Panc1 (cell line): Measurements from ENCODE around the gene BMAL1. TPM values are rescaled to one million over a fixed set of nuclear protein-coding genes. Genes with fewer than 3 reads are reported as not detected.
A peak's percentile ranks its signal among the peaks of the same experiment; 100 is the strongest.

Experiments used
- ATAC-seq: fragments of 200-7000 bp; cut with Tn5 transposase; 2 replicates; pipeline ENCODE4 v1.9.1; 2020; ENCODE audit warnings: mild to moderate bottlenecking, moderate library complexity
- BruUV-seq: library from RNA; stranded (reverse); fragments of 400-500 nt; replicated peaks from 2 replicates; lab custom pipeline; 2021; lab: Mats Ljungman, UMichigan
- CTCF ChIA-PET: fragments of 300-600 bp; sonication (Branson Sonifier 250); formaldehyde crosslinking; loops from one replicate; lab custom pipeline; 2022; ENCODE audit warnings: antibody characterized with exemption; lab: Charles Lee
- POLR2A ChIA-PET: fragments of 300-600 bp; sonication (Branson Sonifier 250); formaldehyde crosslinking; loops from one replicate; lab custom pipeline; 2022; ENCODE audit warnings: antibody characterized with exemption; lab: Charles Lee
- DNase-seq: peaks from one replicate; pipeline ENCODE4 v3.0.0-alpha.2; 2010; ENCODE audit warnings: low read depth, low spot score
- H3K27ac ChIP-seq: 2 replicates; pipeline ENCODE4 v1.5.1; 2011; ENCODE audit warnings: mild to moderate bottlenecking, low read length, inconsistent platforms
- H3K27me3 ChIP-seq: fragments of 200-500 bp; sonication (Bioruptor generic); 2 replicates; pipeline ENCODE4 v1.6.0; 2014; ENCODE audit warnings: low read length, inconsistent platforms; ENCODE audit not compliant: control insufficient read depth, insufficient read depth
- H3K36me3 ChIP-seq: fragments of 200-500 bp; sonication (Bioruptor generic); 2 replicates; pipeline ENCODE4 v1.5.1; 2014; ENCODE audit warnings: inconsistent platforms, mild to moderate bottlenecking, low read length, moderate library complexity; ENCODE audit not compliant: control insufficient read depth, insufficient read depth
- H3K4me1 ChIP-seq: 2 replicates; pipeline ENCODE4 v1.5.1; 2011; ENCODE audit warnings: inconsistent platforms, mild to moderate bottlenecking, low read length, moderate library complexity; ENCODE audit not compliant: control insufficient read depth, insufficient read depth
- H3K4me3 ChIP-seq, 2 experiments: 2 replicates each; pipeline ENCODE4 v1.5.1; 2011 to 2012; ENCODE audit warnings: low read depth in 2 of 2, low read length in 2 of 2, mild to moderate bottlenecking in 2 of 2, inconsistent platforms in 1 of 2, moderate library complexity in 1 of 2
- H3K9me3 ChIP-seq: fragments of 200-500 bp; sonication (Bioruptor generic); 2 replicates; pipeline ENCODE4 v1.5.1; 2014; ENCODE audit warnings: low read depth, mild to moderate bottlenecking, inconsistent platforms, low read length, moderate library complexity; ENCODE audit not compliant: control insufficient read depth, insufficient read depth
- POLR2AphosphoS5 ChIP-seq: IDR thresholded peaks from 2 replicates; pipeline ENCODE4 v1.6.1; 2012; ENCODE audit warnings: mild to moderate bottlenecking, low read depth, low read length, moderate library complexity
- SIN3A ChIP-seq: IDR thresholded peaks from 2 replicates; pipeline ENCODE4 v1.6.1; 2012; ENCODE audit warnings: low read depth, mild to moderate bottlenecking, low read length, moderate library complexity, borderline replicate concordance; ENCODE audit not compliant: insufficient read depth
- TCF7L2 ChIP-seq: IDR thresholded peaks from 2 replicates; pipeline ENCODE4 v1.6.1; 2011; ENCODE audit warnings: mild to moderate bottlenecking, low read depth, low read length, inconsistent platforms
- in situ Hi-C: cut with HindIII; loops from 2 replicates; pipeline ENCODE4 v1.10.0; 2016; ENCODE audit warnings: low sequenced_read_pairs, low pct_unique_long_range_greater_than_20kb
- intact Hi-C: fragments of 100-400 bp; cut with micrococcal nuclease; formaldehyde crosslinking; loops from one replicate; pipeline ENCODE4 v1.10.0; 2022; ENCODE audit not compliant: unreplicated experiment
- total RNA-seq: library from RNA; stranded (reverse); gene quantifications from one replicate; pipeline ENCODE4 v1.2.1, GENCODE V29; 2021; ENCODE audit not compliant: unreplicated experiment
- TF ChIP-seq, protein P1 (sequence below): fragments of 450-650 bp; IDR thresholded peaks from 2 replicates; pipeline ENCODE4 v1.5.1; 2017; ENCODE audit warnings: mild to moderate bottlenecking
- TF ChIP-seq, protein P2 (sequence below), 2 experiments: IDR thresholded peaks; 2 replicates each; pipeline ENCODE4 v1.6.1; 2011 to 2012; ENCODE audit warnings: low read depth in 2 of 2, control low read depth in 1 of 2, low read length in 1 of 2, mild to moderate bottlenecking in 1 of 2, moderate library complexity in 1 of 2; ENCODE audit not compliant: insufficient read depth in 1 of 2

The BMAL1 gene
- total RNA-seq, 1 experiment from 2014 or later, result 9.3 TPM

DNA sequence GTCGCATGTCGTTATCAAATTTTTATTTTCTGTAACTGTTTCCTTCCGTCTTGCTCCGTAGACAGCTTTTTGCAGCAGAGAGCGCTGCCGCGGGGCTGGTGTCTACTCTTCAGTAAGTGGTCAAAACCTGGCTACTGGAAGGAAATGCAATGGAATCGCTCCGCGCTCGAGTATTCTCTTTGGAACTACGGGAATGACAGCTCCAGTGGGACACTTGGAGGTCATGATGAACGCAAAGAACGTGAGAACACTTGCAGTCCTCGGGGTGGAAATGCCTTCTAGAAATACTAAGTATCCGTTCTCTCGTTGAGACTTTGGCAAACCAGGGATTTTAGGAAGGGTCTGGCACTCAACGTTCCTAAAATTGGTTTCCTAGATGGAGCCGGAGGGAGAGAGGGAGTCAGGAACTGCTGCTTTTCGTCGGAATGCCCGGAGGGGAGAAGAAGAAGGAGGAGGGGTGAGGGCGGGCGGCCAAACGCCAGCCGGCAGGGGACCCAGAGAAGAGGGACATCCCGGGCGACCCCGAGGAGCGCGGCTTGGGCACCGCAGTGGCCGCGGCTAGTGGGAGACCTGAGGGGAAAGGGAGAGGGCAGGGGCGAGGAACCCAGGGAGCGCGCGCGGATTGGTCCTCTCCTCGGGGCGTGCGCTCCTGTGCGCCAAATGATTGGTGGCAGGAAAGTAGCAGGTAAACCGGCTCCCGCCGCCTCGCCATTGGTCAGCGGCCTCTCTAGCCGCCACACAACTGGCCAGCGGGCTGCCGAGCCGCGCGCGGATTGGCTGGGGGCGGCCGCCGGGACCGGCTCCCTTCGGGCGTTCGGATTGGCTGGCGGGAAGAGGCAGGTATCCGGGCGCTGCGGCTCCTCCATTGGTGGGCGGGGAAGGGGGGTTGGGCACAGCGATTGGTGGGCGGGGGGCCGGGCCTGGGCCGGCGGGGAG is 490 bp upstream of the BMAL1 start:
- peaks cover 5% of the 10 kb centered on the region for H3K4me1 ChIP-seq
- intact Hi-C loops, result no loop called here
- H3K27me3 ChIP-seq, result peaks cover 45% of the 10 kb centered on the region
- TF ChIP-seq SIN3A, result no peak; the same call in 1 of the 2 replicates
- TF ChIP-seq POLR2AphosphoS5, result no peak
- TF ChIP-seq, protein P1, sequence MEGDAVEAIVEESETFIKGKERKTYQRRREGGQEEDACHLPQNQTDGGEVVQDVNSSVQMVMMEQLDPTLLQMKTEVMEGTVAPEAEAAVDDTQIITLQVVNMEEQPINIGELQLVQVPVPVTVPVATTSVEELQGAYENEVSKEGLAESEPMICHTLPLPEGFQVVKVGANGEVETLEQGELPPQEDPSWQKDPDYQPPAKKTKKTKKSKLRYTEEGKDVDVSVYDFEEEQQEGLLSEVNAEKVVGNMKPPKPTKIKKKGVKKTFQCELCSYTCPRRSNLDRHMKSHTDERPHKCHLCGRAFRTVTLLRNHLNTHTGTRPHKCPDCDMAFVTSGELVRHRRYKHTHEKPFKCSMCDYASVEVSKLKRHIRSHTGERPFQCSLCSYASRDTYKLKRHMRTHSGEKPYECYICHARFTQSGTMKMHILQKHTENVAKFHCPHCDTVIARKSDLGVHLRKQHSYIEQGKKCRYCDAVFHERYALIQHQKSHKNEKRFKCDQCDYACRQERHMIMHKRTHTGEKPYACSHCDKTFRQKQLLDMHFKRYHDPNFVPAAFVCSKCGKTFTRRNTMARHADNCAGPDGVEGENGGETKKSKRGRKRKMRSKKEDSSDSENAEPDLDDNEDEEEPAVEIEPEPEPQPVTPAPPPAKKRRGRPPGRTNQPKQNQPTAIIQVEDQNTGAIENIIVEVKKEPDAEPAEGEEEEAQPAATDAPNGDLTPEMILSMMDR, result no peak
- no peak for TF ChIP-seq TCF7L2
- TF ChIP-seq, protein P2, sequence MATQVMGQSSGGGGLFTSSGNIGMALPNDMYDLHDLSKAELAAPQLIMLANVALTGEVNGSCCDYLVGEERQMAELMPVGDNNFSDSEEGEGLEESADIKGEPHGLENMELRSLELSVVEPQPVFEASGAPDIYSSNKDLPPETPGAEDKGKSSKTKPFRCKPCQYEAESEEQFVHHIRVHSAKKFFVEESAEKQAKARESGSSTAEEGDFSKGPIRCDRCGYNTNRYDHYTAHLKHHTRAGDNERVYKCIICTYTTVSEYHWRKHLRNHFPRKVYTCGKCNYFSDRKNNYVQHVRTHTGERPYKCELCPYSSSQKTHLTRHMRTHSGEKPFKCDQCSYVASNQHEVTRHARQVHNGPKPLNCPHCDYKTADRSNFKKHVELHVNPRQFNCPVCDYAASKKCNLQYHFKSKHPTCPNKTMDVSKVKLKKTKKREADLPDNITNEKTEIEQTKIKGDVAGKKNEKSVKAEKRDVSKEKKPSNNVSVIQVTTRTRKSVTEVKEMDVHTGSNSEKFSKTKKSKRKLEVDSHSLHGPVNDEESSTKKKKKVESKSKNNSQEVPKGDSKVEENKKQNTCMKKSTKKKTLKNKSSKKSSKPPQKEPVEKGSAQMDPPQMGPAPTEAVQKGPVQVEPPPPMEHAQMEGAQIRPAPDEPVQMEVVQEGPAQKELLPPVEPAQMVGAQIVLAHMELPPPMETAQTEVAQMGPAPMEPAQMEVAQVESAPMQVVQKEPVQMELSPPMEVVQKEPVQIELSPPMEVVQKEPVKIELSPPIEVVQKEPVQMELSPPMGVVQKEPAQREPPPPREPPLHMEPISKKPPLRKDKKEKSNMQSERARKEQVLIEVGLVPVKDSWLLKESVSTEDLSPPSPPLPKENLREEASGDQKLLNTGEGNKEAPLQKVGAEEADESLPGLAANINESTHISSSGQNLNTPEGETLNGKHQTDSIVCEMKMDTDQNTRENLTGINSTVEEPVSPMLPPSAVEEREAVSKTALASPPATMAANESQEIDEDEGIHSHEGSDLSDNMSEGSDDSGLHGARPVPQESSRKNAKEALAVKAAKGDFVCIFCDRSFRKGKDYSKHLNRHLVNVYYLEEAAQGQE (IDR thresholded peaks at IDR 0.05; ENCODE audit: insufficient read depth in 1 of 2, low read depth in 2 of 2, low read length in 1 of 2), result no peak
- DNase-seq, result peak; percentile 64
- in situ Hi-C loops, result no loop called here
- H3K27ac ChIP-seq, result 0 out of 2 replicates have a peak overlapping the region, but pooled peaks have one; percentile 71
- ATAC-seq, result peak; percentile 98
- no TSS peak for BruUV-seq
- ChIA-PET POLR2A (no interaction called here), CTCF (no interaction called here)
- H3K36me3 ChIP-seq, result no peaks in the 10 kb centered on the region; the same call in 1 of the 2 replicates
- no peaks in the 10 kb centered on the region for H3K9me3 ChIP-seq
- H3K4me3 ChIP-seq, result peak overlapping the region; percentile 80 to 94

DNA sequence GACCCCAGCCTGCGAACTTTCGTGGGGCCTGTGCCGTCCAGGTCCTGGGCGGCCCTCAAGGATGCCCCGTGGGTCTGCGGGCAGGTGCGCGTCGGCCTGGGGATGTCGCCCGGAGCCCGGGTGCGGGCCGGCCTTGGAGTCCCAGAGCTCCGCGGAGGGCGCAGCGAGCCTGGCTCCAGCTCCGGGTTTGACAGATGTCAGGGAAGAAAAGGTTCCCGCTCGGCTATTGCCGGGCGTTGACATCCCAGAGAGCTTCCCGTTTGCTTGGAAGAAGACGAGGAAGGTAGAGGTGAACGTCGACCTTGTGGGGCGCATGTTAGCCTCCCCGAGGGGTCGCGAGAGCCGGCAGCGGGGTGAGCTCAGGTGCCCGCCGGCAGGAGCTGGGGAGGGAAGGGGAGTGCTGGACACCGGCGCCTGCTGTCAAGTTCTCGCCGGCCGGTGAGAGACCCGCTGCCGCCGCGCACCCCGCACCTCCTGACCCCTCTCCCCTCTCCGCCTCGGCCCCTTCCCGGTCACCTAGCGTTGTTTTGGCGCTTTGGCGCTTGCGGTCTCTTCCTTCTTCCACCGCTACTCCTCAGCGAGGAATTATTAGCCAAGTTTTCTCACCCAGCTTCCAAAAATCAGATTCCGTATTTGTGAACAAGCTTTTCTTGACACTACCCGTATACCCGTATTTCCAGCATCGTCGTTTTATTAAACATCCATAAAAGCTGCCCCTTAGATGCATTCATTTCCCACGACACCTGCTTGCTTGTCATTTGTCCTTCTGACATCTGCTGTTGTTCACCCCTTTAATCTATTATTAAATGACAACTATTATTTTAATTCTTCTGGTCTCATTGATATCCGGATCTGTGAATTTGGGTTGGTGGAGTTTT is 1.3 kb downstream of the BMAL1 start:
- ChIA-PET CTCF (interaction anchor here (0.7 kb wide), 2 partner anchors 47 to 371 kb away, joined by 3 read pairs; no protein-coding TSS in a partner anchor), POLR2A (no interaction called here)
- no TSS peak for BruUV-seq
- Histone ChIP-seq H3K4me1 (peaks cover 5% of the 10 kb centered on the region), H3K4me3 (peak overlapping the region; percentile 78 to 94), H3K27me3 (peaks cover 40% of the 10 kb centered on the region), H3K9me3 (no peaks in the 10 kb centered on the region), H3K27ac (no peak overlapping the region), H3K36me3 (no peaks in the 10 kb centered on the region; the same call in 1 of the 2 replicates)
- intact Hi-C loops, result no loop called here
- in situ Hi-C loops, result no loop called here
- no peak for ATAC-seq
- TF ChIP-seq TCF7L2 (no peak), SIN3A (no peak), POLR2AphosphoS5 (no peak)
- TF ChIP-seq, protein P1, result no peak
- TF ChIP-seq, protein P2 (IDR thresholded peaks at IDR 0.05; ENCODE audit: insufficient read depth in 1 of 2, low read depth in 2 of 2, low read length in 1 of 2), result no peak
- DNase-seq, result no peak
